NB4 (cell line): ENCODE measurements around the gene KLHL25.

ENCODE experiments used
- DNase-seq: peaks from one replicate; pipeline ENCODE4 v3.0.0; 2010; ENCODE audit warnings: low read depth
- H3K4me3 ChIP-seq: one replicate; pipeline ENCODE4 v1.5.1; 2011; ENCODE audit warnings: mild to moderate bottlenecking, low read depth, low read length, moderate library complexity
- MYC ChIP-seq: IDR thresholded peaks from 2 replicates; pipeline ENCODE4 v1.6.1; 2011; ENCODE audit warnings: low read depth, low read length
- POLR2A ChIP-seq: IDR thresholded peaks from 2 replicates; pipeline ENCODE4 v1.6.1; 2011; ENCODE audit warnings: mild to moderate bottlenecking; ENCODE audit not compliant: insufficient read length; ENCODE audit errors: extremely low read depth
- TF ChIP-seq, protein P1 (sequence below): IDR thresholded peaks from one replicate; pipeline ENCODE4 v1.5.1; 2012; ENCODE audit warnings: low read depth, low read length
- TF ChIP-seq, protein P2 (sequence below): IDR thresholded peaks from 2 replicates; pipeline ENCODE4 v1.6.1; 2011; ENCODE audit warnings: low read depth, low read length

Gene KLHL25

DNA sequence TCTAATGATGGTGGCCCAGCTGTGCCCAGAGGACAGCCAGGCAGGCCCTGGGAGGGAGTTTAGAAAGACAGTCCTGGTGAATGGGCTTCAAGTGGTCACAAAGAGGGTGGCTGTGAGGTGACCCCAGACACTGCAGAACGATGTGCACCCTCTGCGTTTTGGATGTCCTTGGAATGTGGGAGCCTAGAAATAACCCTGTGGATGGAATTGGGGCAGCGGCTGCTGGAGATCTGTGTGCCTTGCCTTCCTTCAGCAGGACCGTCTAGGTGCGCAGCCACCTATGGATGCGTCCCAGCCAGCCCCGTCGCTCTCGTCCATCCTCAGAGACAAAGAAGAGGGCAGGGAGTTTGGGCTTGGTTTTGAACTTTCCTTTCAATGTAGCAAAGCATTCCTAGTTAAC lies 46.5 kb downstream of the KLHL25 start:
- TF ChIP-seq POLR2A, result no peak
- TF ChIP-seq MYC, result no peak
- no peak overlapping the region for H3K4me3 ChIP-seq
- no peak for DNase-seq

DNA sequence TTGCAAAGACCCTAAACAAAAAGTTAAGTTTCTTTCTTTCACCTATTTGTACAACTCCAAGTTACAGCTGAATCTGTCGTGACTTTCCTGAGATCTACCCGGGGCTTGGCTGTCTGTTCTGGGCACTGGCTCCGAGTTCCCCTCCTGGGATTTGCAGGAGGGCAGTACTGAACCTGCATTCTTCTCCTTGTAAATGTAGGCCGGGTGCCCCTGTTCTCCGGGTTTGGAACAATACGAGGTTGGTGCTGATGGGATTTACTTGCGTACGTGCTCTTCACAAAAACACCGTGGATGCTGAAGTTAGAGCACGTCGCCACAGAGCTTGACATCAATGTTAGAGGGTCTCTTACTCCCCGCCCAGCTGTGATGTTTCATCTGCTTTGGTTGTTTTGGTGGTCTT lies 48.1 kb downstream of the KLHL25 start:
- no peak for DNase-seq
- TF ChIP-seq MYC (no peak), POLR2A (no peak)
- TF ChIP-seq, protein P1, sequence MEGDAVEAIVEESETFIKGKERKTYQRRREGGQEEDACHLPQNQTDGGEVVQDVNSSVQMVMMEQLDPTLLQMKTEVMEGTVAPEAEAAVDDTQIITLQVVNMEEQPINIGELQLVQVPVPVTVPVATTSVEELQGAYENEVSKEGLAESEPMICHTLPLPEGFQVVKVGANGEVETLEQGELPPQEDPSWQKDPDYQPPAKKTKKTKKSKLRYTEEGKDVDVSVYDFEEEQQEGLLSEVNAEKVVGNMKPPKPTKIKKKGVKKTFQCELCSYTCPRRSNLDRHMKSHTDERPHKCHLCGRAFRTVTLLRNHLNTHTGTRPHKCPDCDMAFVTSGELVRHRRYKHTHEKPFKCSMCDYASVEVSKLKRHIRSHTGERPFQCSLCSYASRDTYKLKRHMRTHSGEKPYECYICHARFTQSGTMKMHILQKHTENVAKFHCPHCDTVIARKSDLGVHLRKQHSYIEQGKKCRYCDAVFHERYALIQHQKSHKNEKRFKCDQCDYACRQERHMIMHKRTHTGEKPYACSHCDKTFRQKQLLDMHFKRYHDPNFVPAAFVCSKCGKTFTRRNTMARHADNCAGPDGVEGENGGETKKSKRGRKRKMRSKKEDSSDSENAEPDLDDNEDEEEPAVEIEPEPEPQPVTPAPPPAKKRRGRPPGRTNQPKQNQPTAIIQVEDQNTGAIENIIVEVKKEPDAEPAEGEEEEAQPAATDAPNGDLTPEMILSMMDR, result no peak
- TF ChIP-seq, protein P2, sequence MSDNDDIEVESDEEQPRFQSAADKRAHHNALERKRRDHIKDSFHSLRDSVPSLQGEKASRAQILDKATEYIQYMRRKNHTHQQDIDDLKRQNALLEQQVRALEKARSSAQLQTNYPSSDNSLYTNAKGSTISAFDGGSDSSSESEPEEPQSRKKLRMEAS, result no peak
- no peak overlapping the region for H3K4me3 ChIP-seq

DNA sequence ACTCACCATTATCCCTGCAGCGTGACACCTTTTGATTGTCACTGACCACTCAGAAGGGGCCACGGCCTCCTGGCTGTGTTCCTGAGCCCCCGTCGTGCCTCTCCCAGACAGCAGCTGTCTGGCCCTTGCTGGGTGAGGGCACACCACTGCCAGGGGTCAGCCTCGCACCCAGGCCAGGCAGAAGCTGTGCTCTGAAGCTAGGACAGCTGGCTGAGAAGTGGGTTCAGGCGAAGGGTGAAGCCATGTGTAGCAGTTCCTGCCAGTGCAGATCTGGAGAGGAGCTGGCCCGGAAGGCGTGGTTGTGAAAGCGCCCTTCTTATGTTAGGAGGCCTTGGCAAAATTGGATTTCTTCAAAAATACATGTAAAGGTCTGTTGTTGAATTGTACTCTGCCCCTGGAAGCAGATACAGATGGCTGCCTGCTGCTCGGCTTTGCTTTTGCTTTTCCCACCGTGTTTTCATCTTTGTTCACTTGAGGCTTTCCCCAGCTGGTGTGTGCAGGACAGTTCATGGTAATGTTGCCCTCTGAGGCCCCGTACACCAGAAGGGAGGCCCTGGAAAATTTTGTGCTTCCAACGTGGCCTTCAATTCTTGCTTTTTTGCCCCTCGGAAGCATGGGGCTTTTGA lies 49.1 kb downstream of the KLHL25 start:
- no peak overlapping the region for H3K4me3 ChIP-seq
- TF ChIP-seq, protein P2, result no peak
- TF ChIP-seq MYC, result no peak
- no peak for DNase-seq

DNA sequence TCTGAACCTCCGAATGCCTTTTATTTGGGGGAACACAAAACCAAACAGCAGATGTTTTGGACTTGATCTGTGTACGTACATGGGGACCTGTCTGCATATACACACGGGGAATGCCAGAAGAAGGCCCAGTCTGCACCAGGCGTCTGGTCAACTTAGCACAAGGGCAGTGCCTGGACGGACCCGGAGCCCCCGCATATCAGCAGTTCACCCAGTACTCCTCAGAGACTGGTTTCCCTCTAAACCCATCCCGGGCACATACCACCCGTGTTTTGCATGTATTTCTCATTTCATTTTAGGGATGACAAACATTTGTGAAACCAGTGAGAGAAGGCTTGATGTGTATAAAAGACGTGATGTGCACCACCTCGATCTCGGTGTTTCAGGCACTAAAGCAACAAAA lies 49.7 kb downstream of the KLHL25 start:
- H3K4me3 ChIP-seq, result no peak overlapping the region
- DNase-seq, result no peak
- no peak for TF ChIP-seq POLR2A
- TF ChIP-seq MYC, result no peak
- TF ChIP-seq, protein P1, result no peak
- TF ChIP-seq, protein P2, result no peak

DNA sequence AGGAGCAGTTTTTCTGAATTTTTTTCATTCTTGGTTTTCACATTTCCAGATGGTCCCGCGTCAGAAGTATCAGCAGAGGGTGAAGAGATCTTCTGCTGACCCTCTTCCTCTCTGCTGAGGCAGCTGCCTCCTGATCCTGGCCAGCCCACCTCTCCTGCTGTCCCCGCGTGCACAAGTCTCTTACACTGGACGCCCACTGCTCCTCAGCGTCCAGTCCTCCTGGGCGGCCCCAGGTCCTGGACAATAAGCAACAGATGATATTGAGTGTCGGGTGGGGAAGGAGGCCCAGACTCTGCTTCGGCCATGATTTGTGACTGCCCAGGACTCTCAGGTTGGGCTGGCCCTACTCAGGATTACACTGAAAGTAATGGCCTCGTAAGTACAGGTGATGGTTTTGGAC lies 50.1 kb downstream of the KLHL25 start:
- no peak for DNase-seq
- TF ChIP-seq, protein P2, result no peak
- TF ChIP-seq, protein P1, result no peak
- TF ChIP-seq MYC, result no peak
- no peak for TF ChIP-seq POLR2A
- no peak overlapping the region for H3K4me3 ChIP-seq

DNA sequence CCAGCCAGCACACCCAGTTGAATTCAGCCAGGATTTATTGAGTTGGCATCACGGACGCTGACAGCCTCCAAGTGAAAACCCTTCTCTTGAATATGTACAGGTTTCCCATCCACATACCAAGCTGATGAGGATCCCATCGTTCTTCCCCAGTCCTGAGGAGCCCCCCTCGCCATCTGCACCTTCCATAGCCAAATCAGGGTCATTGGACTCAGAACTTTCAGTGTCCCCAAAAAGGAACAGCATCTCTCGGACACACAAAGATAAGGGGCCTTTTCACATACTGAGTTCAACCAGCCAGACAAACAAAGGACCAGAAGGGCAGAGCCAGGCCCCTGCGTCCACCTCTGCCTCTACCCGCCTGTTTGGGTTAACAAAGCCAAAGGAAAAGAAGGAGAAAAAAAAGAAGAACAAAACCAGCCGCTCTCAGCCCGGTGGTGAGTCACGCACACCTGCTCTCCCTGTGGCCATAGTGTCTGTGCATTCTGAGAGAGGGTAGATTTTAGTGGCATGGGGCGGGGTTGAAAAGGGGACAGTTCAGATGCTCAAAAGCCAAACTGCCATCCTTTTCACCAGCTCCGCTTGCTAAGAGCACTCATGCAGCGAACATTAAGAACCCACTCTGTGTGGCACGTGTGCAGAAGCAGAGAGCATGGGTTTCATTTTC lies 51.2 kb downstream of the KLHL25 start:
- no peak for DNase-seq
- TF ChIP-seq, protein P1, result no peak
- TF ChIP-seq MYC (no peak), POLR2A (no peak)
- TF ChIP-seq, protein P2, result no peak
- H3K4me3 ChIP-seq, result no peak overlapping the region
